Lung (tissue), 12 donors: Measurements from ENCODE around the gene PPM1B. TPM values are rescaled to one million over a fixed set of nuclear protein-coding genes. Genes with fewer than 3 reads are reported as not detected.

Source experiments
- ATAC-seq: fragments of 200-7000 bp; cut with Tn5 transposase; one replicate; pipeline ENCODE4 v1.9.1; 2020; ENCODE audit warnings: moderate number of reproducible peaks; ENCODE audit not compliant: insufficient read depth, low FRiP score
- DNase-seq, 3 donors: peaks; one replicate each; pipeline ENCODE4 v3.0.0-alpha.2; 2013 to 2017
- H3K27ac ChIP-seq, 2 donors: one replicate each; pipeline ENCODE4 v1.5.1; 2013; ENCODE audit warnings: mild to moderate bottlenecking in 2 of 2, moderate library complexity in 2 of 2, control low read depth in 1 of 2, inconsistent platforms in 1 of 2, low read depth in 1 of 2, low read length in 1 of 2
- H3K27me3 ChIP-seq, 3 donors: one replicate each; pipeline ENCODE4 v1.5.1; 2013; ENCODE audit warnings: low read length in 2 of 3; ENCODE audit not compliant: control insufficient read depth in 3 of 3, insufficient read depth in 3 of 3
- H3K36me3 ChIP-seq, 4 donors: one replicate each; pipeline ENCODE4 v1.5.1; 2013; ENCODE audit warnings: low read length in 4 of 4, mild to moderate bottlenecking in 1 of 4, moderate library complexity in 1 of 4; ENCODE audit not compliant: control insufficient read depth in 4 of 4, insufficient read depth in 4 of 4
- H3K4me1 ChIP-seq, 5 donors: one replicate each; pipeline ENCODE4 v1.5.1; 2013; ENCODE audit warnings: low read length in 5 of 5, mild to moderate bottlenecking in 2 of 5, moderate library complexity in 1 of 5; ENCODE audit not compliant: control insufficient read depth in 5 of 5, insufficient read depth in 5 of 5
- H3K4me3 ChIP-seq: one replicate; pipeline ENCODE4 v1.5.1; 2013; ENCODE audit warnings: mild to moderate bottlenecking, control low read depth, moderate library complexity
- H3K9ac ChIP-seq, 2 donors: one replicate each; pipeline ENCODE4 v1.5.1; 2013; ENCODE audit warnings: low read length in 2 of 2, control low read depth in 1 of 2; ENCODE audit not compliant: insufficient read depth in 1 of 2
- H3K9me3 ChIP-seq, 4 donors: one replicate each; pipeline ENCODE4 v1.5.1; 2013; ENCODE audit warnings: low read length in 3 of 4, mild to moderate bottlenecking in 1 of 4, moderate library complexity in 1 of 4; ENCODE audit not compliant: control insufficient read depth in 4 of 4, insufficient read depth in 3 of 4
- whole genome bisulfite sequencing, 2 donors: extraction: QIAGEN DNeasy Blood & Tissue Kit; methylation state at CpG; one replicate each; pipeline ENCODE4 v1.1.7; 2013; 5-methylcytosine and 5-hydroxymethylcytosine counted together
- polyA plus RNA-seq, 2 donors: library from polyadenylated mRNA; stranded (reverse); fragments of 200-250 nt; gene quantifications; one replicate each; pipeline ENCODE4 v1.2.1, GENCODE V29; 2013
- total RNA-seq, 2 donors: library from RNA; depleted of rRNA in 1 of 2; stranded (reverse); fragments of >200 nt in 1 of 2; gene quantifications; one replicate each; pipeline ENCODE4 v1.2.1, GENCODE V29; 2014 to 2021
- TF ChIP-seq, protein P1 (sequence below): IDR thresholded peaks from 2 replicates; pipeline ENCODE4 v1.5.1; 2012; ENCODE audit warnings: mild to moderate bottlenecking; ENCODE audit errors: control extremely low read depth, extremely low read depth
- donor health status: control.
- donor health status: control.
- donor health status: Bipolar disorder and iron deficiency.
- donor health status: healthy.
- donor health status: DM: yes; HTN: yes; CAD: no.

Gene PPM1B
- total and polyA plus RNA-seq, 4 donors: 18.2 to 66.2 (median 29.6) TPM

- H3K27me3 ChIP-seq: peaks cover 0 to 3% (median 0%) of the 10 kb centered on the region in 3 donors
- peaks cover 0 to 15% (median 2%) of the 10 kb centered on the region in 5 donors for H3K4me1 ChIP-seq
- H3K27ac ChIP-seq: no peak overlapping the region
- ATAC-seq (no peak), DNase-seq (no peak)
- WGBS, 2 donors: 79 to 83% methylated on average over 23 of the region's 23 CpGs
- TF ChIP-seq, protein P1, sequence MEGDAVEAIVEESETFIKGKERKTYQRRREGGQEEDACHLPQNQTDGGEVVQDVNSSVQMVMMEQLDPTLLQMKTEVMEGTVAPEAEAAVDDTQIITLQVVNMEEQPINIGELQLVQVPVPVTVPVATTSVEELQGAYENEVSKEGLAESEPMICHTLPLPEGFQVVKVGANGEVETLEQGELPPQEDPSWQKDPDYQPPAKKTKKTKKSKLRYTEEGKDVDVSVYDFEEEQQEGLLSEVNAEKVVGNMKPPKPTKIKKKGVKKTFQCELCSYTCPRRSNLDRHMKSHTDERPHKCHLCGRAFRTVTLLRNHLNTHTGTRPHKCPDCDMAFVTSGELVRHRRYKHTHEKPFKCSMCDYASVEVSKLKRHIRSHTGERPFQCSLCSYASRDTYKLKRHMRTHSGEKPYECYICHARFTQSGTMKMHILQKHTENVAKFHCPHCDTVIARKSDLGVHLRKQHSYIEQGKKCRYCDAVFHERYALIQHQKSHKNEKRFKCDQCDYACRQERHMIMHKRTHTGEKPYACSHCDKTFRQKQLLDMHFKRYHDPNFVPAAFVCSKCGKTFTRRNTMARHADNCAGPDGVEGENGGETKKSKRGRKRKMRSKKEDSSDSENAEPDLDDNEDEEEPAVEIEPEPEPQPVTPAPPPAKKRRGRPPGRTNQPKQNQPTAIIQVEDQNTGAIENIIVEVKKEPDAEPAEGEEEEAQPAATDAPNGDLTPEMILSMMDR: no peak
- H3K4me3 ChIP-seq: no peak overlapping the region
- H3K9me3 ChIP-seq: peaks cover 0 to 2% (median 0%) of the 10 kb centered on the region in 4 donors
- H3K36me3 ChIP-seq: no peaks in the 10 kb centered on the region
- H3K9ac ChIP-seq: no peak overlapping the region
Measured at GRCh38 chr2:44166096-44166495, 2.6 kb upstream of the PPM1B start.

DNA sequence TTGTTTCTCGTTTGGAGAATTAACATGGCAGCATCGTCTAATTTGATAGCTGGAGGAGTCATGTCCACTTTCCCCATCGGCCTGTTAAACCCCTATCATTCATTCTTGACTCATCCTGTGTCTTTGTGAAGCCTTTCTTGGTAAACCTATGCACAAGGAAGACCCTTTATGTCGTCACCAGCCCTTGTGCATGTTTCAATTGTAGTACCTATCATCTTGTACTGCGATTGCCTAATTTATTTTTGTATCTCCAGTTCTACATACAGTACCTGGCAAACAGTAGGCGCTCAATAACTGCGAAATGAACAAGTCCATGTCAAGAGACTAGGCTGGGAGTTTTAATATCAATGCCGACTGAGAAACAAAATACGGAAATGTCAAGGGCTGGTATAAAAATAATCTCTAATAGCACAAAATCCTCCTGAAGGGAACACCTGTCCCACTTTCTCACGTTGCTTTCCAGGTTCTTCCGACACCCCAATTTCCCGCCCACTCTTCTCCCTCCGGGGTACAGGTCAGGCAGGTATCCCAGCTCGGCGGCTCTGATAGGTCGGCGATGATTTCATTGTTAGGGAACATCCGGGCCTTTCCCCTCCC is 1.3 kb upstream of the PPM1B start:
- ATAC-seq (no peak), DNase-seq (no peak)
- Histone ChIP-seq H3K27ac (peak overlapping the region; percentile 93 to 97), H3K9ac (peak overlapping the region in 1 of 2 donors; percentile 64), H3K27me3 (no peaks in the 10 kb centered on the region), H3K36me3 (no peaks in the 10 kb centered on the region), H3K4me1 (peaks cover 0 to 21% (median 7%) of the 10 kb centered on the region in 5 donors), H3K9me3 (peaks cover 0 to 2% (median 0%) of the 10 kb centered on the region in 4 donors), H3K4me3 (peak overlapping the region; percentile 0)
- WGBS, 2 donors: 33% methylated on average over 18 of the region's 18 CpGs
- TF ChIP-seq, protein P1: no peak

DNA sequence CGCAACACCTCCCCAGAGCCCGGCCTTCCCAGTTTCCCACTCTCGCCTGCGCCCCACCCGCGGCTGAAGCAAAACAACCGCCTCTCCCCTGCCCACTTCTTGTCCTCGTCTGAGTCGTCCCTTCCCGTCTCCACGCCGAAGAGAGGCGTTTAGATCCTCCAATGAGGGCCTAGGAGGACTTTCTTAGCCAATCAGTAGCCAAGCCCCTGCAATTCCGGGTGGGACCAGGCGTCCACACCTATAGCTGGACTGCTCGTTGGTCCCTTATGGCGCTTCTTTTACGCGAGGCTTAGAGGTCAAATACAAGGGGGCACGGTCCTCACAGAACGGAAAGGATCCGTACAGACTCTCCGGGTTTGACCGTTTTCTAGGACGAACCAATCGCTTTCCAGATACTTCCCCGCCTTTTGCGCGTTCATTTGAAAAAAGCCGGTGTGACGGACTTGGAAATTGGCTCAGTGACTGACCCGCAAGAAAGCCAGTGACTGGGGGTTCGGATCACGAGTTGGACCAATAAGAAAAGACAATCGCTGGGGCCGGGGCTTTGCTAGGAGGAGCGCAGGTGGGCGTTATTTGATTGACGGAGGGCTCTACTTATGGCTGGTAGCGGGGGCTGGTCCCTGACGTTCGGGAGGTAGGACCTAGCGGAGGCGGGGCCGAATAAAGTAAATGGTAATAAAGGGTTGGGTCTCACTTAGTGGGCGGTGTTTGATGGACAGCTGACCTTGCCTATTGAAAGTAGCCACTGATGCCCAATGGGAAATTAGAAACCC is 581 bp upstream of the PPM1B start:
- H3K27me3 ChIP-seq: no peaks in the 10 kb centered on the region
- 0 to 1% methylated on average over 46 of the region's 46 CpGs for WGBS, 2 donors
- H3K4me3 ChIP-seq: peak overlapping the region; percentile 27
- ATAC-seq (peak; percentile 88), DNase-seq (peak; percentile 100)
- H3K36me3 ChIP-seq: no peaks in the 10 kb centered on the region
- peak overlapping the region; percentile 93 to 97 for H3K27ac ChIP-seq
- H3K9me3 ChIP-seq: peaks cover 0 to 2% (median 0%) of the 10 kb centered on the region in 4 donors
- peak overlapping the region; percentile 91 to 96 for H3K9ac ChIP-seq
- TF ChIP-seq, protein P1: no peak
- H3K4me1 ChIP-seq: peaks cover 0 to 21% (median 7%) of the 10 kb centered on the region in 5 donors
